ENCODE data around the gene PLP2. TPM values are rescaled to one million over a fixed set of nuclear protein-coding genes. Genes with fewer than 3 reads are reported as not detected.

The PLP2 gene
- total and polyA plus RNA-seq, 3 donors from 2014 or later: 19.0 to 61.6 (median 21.4) TPM

DNA sequence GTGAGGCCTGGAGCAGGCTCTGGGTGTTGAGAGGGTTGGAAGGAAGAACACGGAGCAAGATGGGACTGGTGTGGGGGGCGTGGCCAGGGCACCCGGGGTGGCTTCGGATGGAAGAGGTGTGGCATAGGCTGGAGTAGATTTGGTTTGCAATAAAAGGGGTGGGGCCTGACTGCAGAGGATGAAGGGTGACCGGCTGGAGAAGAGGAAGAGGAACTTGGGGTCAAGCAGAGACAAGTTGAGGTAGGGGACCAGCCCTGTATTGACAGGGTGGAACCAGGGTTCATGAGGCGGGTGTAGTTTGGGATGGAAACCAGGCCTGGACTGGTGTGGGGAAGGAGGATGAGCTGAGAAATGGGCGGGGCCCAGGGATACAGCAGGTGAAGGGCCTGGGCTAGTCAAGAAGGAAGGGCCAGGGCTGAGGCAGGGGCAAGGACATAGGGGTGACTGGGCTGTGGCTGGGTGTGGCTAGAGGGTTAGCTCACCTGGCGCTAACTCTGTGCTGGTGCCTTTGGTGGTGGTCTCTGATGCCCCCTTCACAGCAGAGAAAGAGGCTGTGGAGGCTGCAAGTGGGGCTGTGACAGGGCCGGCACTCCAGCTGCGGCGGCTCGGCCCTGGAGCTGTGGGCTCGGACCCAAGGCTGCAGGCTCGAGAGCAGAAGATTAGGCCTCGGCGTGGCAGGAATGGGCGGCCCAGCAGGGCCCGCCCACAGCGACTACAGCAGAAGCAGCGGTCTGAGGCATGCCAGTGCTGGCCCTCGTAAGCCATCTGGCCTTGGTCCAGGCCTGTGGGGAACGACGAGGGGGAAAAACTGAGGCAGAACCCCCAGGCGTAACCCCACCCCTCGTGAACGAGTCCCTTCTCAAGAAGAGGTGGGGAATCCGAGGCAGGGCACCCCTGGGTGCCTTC is 5.0 kb downstream of the PLP2 start:
- Histone ChIP-seq H3K36me3 (ENCODE audit: low read depth, missing control alignments) (no peaks in the 10 kb centered on the region), H3K4me1 (no peaks in the 10 kb centered on the region), H3K9me3 (no peaks in the 10 kb centered on the region), H3K27me3 (no peaks in the 10 kb centered on the region), H3K4me3 (no peak overlapping the region), H3K27ac (no peak overlapping the region)
- intact Hi-C loops (cut with DNase I; ENCODE audit: low total_unique reads): no loop called here
- 43 to 70% methylated on average over 7 to 26 of the region's 27 CpGs for WGBS, 2 donors
- TF ChIP-seq, protein P1, sequence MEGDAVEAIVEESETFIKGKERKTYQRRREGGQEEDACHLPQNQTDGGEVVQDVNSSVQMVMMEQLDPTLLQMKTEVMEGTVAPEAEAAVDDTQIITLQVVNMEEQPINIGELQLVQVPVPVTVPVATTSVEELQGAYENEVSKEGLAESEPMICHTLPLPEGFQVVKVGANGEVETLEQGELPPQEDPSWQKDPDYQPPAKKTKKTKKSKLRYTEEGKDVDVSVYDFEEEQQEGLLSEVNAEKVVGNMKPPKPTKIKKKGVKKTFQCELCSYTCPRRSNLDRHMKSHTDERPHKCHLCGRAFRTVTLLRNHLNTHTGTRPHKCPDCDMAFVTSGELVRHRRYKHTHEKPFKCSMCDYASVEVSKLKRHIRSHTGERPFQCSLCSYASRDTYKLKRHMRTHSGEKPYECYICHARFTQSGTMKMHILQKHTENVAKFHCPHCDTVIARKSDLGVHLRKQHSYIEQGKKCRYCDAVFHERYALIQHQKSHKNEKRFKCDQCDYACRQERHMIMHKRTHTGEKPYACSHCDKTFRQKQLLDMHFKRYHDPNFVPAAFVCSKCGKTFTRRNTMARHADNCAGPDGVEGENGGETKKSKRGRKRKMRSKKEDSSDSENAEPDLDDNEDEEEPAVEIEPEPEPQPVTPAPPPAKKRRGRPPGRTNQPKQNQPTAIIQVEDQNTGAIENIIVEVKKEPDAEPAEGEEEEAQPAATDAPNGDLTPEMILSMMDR (IDR thresholded peaks at IDR 0.05): no peak
- TF ChIP-seq POLR2A (IDR thresholded peaks at IDR 0.05): no peak
- DNase-seq: no peak

DNA sequence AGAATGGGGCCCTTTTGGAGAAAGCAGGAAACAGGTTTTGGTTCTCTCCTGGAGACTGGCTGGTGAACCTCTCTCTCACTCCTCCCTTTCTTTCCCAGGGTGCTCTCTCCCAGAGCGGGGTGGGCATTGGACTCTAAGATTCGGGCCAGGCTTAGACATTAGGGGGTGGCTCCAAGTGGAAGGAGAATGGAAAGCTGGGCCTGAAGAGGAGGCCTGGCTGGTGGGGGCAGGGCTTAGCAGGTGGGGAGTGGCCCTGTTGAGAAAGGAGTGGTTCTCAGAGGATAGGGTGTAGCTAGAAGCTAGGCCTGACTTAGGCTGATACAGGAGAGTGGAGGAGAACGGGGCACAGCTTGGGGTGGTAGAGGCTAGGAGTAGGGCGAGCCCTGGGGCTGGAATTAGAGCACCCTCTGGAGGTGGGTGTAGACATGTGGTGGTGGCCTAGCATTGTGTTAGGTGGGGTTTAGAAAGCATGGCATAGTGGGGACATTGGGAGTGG is 5.7 kb downstream of the PLP2 start:
- Histone ChIP-seq H3K4me3 (no peak overlapping the region), H3K4me1 (no peaks in the 10 kb centered on the region), H3K27ac (no peak overlapping the region), H3K36me3 (ENCODE audit: low read depth, missing control alignments) (no peaks in the 10 kb centered on the region), H3K9me3 (no peaks in the 10 kb centered on the region), H3K27me3 (no peaks in the 10 kb centered on the region)
- intact Hi-C loops (cut with DNase I; ENCODE audit: low total_unique reads): no loop called here
- WGBS, 2 donors: 86 to 93% methylated on average over 4 of the region's 4 CpGs
- DNase-seq: no peak
- TF ChIP-seq POLR2A (IDR thresholded peaks at IDR 0.05): no peak
- TF ChIP-seq, protein P1 (IDR thresholded peaks at IDR 0.05): no peak

DNA sequence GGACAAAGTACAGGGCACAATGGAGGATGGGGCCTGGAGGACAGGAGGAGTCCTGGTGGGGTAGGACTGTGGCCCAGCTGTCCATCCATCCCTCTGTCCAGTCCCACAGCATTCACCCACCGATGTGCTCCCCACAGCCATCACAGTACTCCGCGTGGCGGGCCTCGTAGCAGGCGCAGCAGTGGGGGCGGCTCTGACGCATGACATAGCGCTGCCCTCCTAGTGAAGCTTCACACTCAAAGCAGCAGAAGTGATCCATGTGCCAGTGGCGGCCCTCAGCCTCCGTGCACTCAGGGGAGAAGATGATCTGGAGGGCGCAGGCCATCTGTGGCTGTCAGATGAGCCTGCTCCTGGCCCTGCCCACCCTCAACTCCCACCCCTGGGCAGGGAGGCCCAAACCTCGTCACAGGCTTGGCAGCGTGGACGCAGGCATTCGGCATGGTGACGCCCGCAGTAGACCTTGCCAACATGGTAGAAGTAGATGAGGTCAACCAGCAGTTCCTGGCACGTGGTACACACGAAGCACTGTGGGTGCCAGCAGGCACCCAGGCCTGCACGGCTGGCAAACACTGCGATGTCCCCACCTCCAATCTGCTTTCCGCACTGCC is 6.3 kb downstream of the PLP2 start:
- DNase-seq: no peak
- Histone ChIP-seq H3K27me3 (no peaks in the 10 kb centered on the region), H3K4me1 (no peaks in the 10 kb centered on the region), H3K36me3 (ENCODE audit: low read depth, missing control alignments) (no peaks in the 10 kb centered on the region), H3K9me3 (no peaks in the 10 kb centered on the region), H3K4me3 (no peak overlapping the region), H3K27ac (no peak overlapping the region)
- no peak for TF ChIP-seq POLR2A (IDR thresholded peaks at IDR 0.05)
- TF ChIP-seq, protein P1 (IDR thresholded peaks at IDR 0.05): no peak
- WGBS, 2 donors: 94% methylated on average over 17 of the region's 23 CpGs; no CpG with 5 or more reads in 1 of the 2 donors
- intact Hi-C loops (cut with DNase I; ENCODE audit: low total_unique reads): no loop called here

- 91% methylated on average over 3 of the region's 3 CpGs; no CpG with 5 or more reads in 1 of the 2 donors for WGBS, 2 donors
- Histone ChIP-seq H3K4me1 (no peaks in the 10 kb centered on the region), H3K27ac (no peak overlapping the region), H3K36me3 (ENCODE audit: low read depth, missing control alignments) (no peaks in the 10 kb centered on the region), H3K4me3 (no peak overlapping the region), H3K9me3 (no peaks in the 10 kb centered on the region), H3K27me3 (no peaks in the 10 kb centered on the region)
- no peak for DNase-seq
- TF ChIP-seq, protein P1 (IDR thresholded peaks at IDR 0.05): no peak
- no peak for TF ChIP-seq POLR2A (IDR thresholded peaks at IDR 0.05)
- intact Hi-C loops (cut with DNase I; ENCODE audit: low total_unique reads): no loop called here
These were observed 6.8 kb downstream of the PLP2 start for GRCh38 chrX:49178537-49178936.
